Skeletal muscle tissue (tissue), 4 donors: ENCODE results near the gene MTREX. TPM values are rescaled to one million over a fixed set of nuclear protein-coding genes. Genes with fewer than 3 reads are reported as not detected.

Source experiments
- H3K27ac ChIP-seq: one replicate; pipeline ENCODE4 v1.7.0; 2013; ENCODE audit warnings: mild to moderate bottlenecking, low read depth, low read length, inconsistent platforms
- H3K27me3 ChIP-seq, 3 donors: one replicate each; pipeline ENCODE4 v1.7.0; 2013; ENCODE audit warnings: low read length in 3 of 3; ENCODE audit not compliant: control insufficient read depth in 3 of 3, insufficient read depth in 3 of 3
- H3K36me3 ChIP-seq, 3 donors: one replicate each; pipeline ENCODE4 v1.7.0; 2013; ENCODE audit warnings: low read length in 3 of 3; ENCODE audit not compliant: control insufficient read depth in 3 of 3, insufficient read depth in 3 of 3
- H3K4me1 ChIP-seq, 3 donors: one replicate each; pipeline ENCODE4 v1.7.0; 2013; ENCODE audit warnings: low read length in 3 of 3, mild to moderate bottlenecking in 3 of 3; ENCODE audit not compliant: control insufficient read depth in 3 of 3, insufficient read depth in 3 of 3
- H3K4me3 ChIP-seq, 3 donors: one replicate each; pipeline ENCODE4 v1.7.0; 2013; ENCODE audit warnings: low read length in 3 of 3
- H3K9ac ChIP-seq, 3 donors: one replicate each; pipeline ENCODE4 v1.7.0; 2013; ENCODE audit warnings: low read length in 3 of 3, mild to moderate bottlenecking in 3 of 3, moderate library complexity in 2 of 3, low read depth in 1 of 3
- H3K9me3 ChIP-seq, 3 donors: one replicate each; pipeline ENCODE4 v1.7.0; 2013; ENCODE audit warnings: low read length in 3 of 3; ENCODE audit not compliant: control insufficient read depth in 3 of 3
- total RNA-seq: library from RNA; depleted of rRNA; stranded (reverse); fragments of >200 nt; gene quantifications from one replicate; pipeline ENCODE4 v1.2.3, GENCODE V29; 2014
- donor health status: Osteomylitis.

MTREX gene
- total RNA-seq, 1 donor from 2014 or later: 85.1 TPM

GRCh38 chr5:55324006-55324405 lies 16.2 kb downstream of the MTREX start:
- Histone ChIP-seq H3K9ac (no peak overlapping the region), H3K9me3 (no peaks in the 10 kb centered on the region), H3K4me3 (no peak overlapping the region), H3K27ac (no peak overlapping the region), H3K4me1 (no peaks in the 10 kb centered on the region), H3K27me3 (no peaks in the 10 kb centered on the region), H3K36me3 (peaks cover 0 to 16% (median 9%) of the 10 kb centered on the region in 3 donors)

DNA sequence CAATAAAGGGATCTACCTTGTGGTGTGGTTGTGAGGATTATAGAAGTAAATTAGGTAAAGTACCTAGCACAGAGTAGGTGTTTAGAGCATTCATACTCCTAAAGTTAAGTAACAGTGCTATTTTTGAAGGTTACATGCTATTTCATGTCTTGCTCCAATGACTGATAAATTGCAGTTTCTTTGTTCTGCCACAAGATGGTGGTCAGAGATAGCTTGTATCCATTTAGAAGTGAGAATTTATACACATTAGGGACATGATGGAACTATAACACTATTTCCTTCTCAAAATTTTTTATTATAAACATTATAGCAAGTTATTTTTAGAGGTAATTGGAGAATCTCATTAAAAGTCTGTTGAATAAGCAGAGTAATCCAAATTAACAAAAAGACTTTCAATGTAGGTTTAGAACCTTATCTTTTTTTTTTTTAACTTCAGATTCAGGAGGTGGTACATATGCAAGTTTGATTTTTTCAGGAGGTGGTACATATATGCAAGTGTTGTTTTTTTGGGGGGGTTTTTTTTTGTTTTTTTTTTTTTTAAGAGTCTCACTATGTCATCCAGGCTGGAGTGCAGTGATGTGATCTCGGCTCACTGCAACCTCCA lies 17.1 kb downstream of the MTREX start:
- H3K9me3 ChIP-seq: no peaks in the 10 kb centered on the region
- peaks cover 0 to 18% (median 10%) of the 10 kb centered on the region in 3 donors for H3K36me3 ChIP-seq
- no peaks in the 10 kb centered on the region for H3K4me1 ChIP-seq
- no peak overlapping the region for H3K27ac ChIP-seq
- no peak overlapping the region for H3K4me3 ChIP-seq
- no peaks in the 10 kb centered on the region for H3K27me3 ChIP-seq
- no peak overlapping the region for H3K9ac ChIP-seq

DNA sequence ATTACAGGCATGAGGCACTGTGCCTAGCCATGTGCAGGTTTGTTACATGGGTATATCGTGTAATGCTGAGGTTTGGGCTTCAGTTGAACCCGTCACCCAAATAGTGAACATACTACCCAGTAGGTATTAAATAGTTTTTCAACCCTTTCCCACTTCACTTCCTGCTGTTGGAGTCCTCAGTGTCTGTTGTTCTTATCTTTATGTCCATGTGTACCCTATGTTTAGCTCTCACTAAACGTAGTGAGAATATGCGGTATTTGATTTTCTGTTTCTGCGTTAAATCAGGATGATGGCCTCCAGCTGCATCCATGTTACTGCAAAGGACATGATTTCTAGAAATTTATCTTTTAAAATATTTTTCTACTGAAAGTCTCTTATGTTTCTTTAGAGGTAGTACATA lies 17.8 kb downstream of the MTREX start:
- Histone ChIP-seq H3K4me1 (no peaks in the 10 kb centered on the region), H3K9ac (no peak overlapping the region), H3K36me3 (peaks cover 0 to 18% (median 10%) of the 10 kb centered on the region in 3 donors), H3K27me3 (no peaks in the 10 kb centered on the region), H3K9me3 (no peaks in the 10 kb centered on the region), H3K27ac (no peak overlapping the region), H3K4me3 (no peak overlapping the region)

DNA sequence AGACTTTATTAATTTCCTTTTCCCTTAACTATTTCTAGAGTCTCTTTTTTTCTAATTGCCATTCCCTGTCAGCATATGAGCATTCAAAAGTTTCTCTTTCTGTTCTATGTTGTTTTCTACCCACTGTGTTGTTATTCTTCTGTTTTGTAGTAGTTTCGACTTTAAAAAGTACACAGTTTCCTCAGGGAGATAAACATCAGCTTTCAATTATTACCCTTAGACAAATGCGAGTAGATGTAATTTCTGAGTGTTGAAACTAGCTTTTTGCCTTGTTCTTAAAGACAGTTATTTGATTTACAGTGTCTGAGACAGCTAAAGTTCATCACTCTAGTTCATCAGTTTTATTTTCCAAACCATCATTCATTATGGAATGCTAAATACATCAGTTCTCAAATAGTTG lies 19.5 kb downstream of the MTREX start:
- H3K4me1 ChIP-seq: no peaks in the 10 kb centered on the region
- H3K4me3 ChIP-seq: no peak overlapping the region
- no peak overlapping the region for H3K27ac ChIP-seq
- peaks cover 3 to 22% (median 10%) of the 10 kb centered on the region in 3 donors for H3K36me3 ChIP-seq
- no peaks in the 10 kb centered on the region for H3K9me3 ChIP-seq
- no peaks in the 10 kb centered on the region for H3K27me3 ChIP-seq
- no peak overlapping the region for H3K9ac ChIP-seq

GRCh38 chr5:55331321-55331720 lies 23.5 kb downstream of the MTREX start:
- H3K36me3 ChIP-seq: peaks cover 3 to 31% (median 8%) of the 10 kb centered on the region in 3 donors

GRCh38 chr5:55333017-55333416 lies 25.2 kb downstream of the MTREX start:
- Histone ChIP-seq H3K36me3 (peaks cover 3 to 29% (median 8%) of the 10 kb centered on the region in 3 donors), H3K27ac (no peak overlapping the region)

More at GRCh38 chr5:55331321-55331720, 23.5 kb downstream of the MTREX start:
- Histone ChIP-seq H3K9me3 (no peaks in the 10 kb centered on the region), H3K4me1 (no peaks in the 10 kb centered on the region), H3K27ac (no peak overlapping the region), H3K4me3 (no peak overlapping the region), H3K9ac (no peak overlapping the region), H3K27me3 (no peaks in the 10 kb centered on the region)

DNA sequence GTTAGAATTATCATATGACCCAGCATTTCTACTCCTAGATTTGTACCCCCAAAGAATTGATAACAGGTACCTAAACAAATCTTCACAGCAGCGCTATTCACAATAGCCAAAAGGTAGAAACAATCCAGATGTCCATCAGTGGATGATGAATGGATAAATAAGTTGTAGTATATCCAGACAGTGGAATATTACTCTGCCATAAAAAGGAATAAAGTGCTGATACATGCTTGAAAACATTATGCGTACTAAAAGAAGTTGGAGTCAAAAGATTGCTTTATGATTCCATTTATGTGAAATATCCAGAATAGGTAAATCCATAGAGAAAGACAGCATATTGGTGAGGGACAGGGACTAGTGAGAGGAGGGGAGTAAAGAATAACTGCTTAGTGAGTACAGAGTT lies 26.0 kb downstream of the MTREX start:
- H3K36me3 ChIP-seq: peaks cover 3 to 24% (median 4%) of the 10 kb centered on the region in 3 donors
- H3K27ac ChIP-seq: no peak overlapping the region
- H3K9me3 ChIP-seq: no peaks in the 10 kb centered on the region
- peaks cover 0 to 1% (median 0%) of the 10 kb centered on the region in 3 donors for H3K4me1 ChIP-seq
- H3K27me3 ChIP-seq: no peaks in the 10 kb centered on the region
- no peak overlapping the region for H3K9ac ChIP-seq
- H3K4me3 ChIP-seq: no peak overlapping the region

More at GRCh38 chr5:55333017-55333416, 25.2 kb downstream of the MTREX start:
- no peaks in the 10 kb centered on the region for H3K4me1 ChIP-seq
- no peak overlapping the region for H3K9ac ChIP-seq
- no peak overlapping the region for H3K4me3 ChIP-seq
- no peaks in the 10 kb centered on the region for H3K27me3 ChIP-seq
- no peaks in the 10 kb centered on the region for H3K9me3 ChIP-seq

- H3K9ac ChIP-seq: no peak overlapping the region
- H3K27me3 ChIP-seq: no peaks in the 10 kb centered on the region
- no peaks in the 10 kb centered on the region for H3K9me3 ChIP-seq
- peaks cover 0 to 16% (median 4%) of the 10 kb centered on the region in 3 donors for H3K36me3 ChIP-seq
- no peak overlapping the region for H3K4me3 ChIP-seq
- peaks cover 0 to 3% (median 0%) of the 10 kb centered on the region in 3 donors for H3K4me1 ChIP-seq
- H3K27ac ChIP-seq: no peak overlapping the region
These were observed 30.4 kb downstream of the MTREX start for GRCh38 chr5:55338092-55338613.

DNA sequence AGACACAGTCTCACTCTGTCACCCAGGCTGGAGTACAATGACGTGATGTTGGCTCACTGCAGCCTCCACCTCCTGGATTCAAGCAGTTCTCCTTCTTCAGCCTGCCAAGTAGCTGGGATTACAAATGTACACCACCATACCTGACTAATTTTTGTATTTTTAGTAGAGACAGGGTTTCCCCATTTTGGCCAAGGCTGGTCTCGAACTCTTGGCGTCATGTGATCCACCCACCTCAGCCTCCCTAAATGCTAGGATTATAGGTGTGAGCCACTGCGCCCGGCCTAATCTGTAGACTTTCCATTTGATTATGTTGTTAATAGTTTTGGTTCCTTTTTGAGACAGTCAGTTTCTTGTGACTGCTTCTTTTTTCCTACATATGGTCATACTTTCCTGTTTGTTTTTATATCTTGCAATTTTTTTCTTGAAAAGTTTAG lies 31.0 kb downstream of the MTREX start:
- H3K36me3 ChIP-seq: peaks cover 0 to 11% (median 4%) of the 10 kb centered on the region in 3 donors
- no peaks in the 10 kb centered on the region for H3K27me3 ChIP-seq
- no peaks in the 10 kb centered on the region for H3K9me3 ChIP-seq
- no peak overlapping the region for H3K9ac ChIP-seq
- H3K27ac ChIP-seq: no peak overlapping the region
- no peak overlapping the region for H3K4me3 ChIP-seq
- H3K4me1 ChIP-seq: peaks cover 0 to 3% (median 0%) of the 10 kb centered on the region in 3 donors

- H3K27me3 ChIP-seq: no peaks in the 10 kb centered on the region
- no peaks in the 10 kb centered on the region for H3K9me3 ChIP-seq
- H3K36me3 ChIP-seq: peaks cover 16 to 32% (median 21%) of the 10 kb centered on the region in 3 donors
- peaks cover 0 to 3% (median 0%) of the 10 kb centered on the region in 3 donors for H3K4me1 ChIP-seq
- no peak overlapping the region for H3K4me3 ChIP-seq
- H3K9ac ChIP-seq: no peak overlapping the region
- no peak overlapping the region for H3K27ac ChIP-seq
These were observed 35.3 kb downstream of the MTREX start for GRCh38 chr5:55343107-55343506.
